HG03575 (cell line): ENCODE measurements around the gene LAMP1.
"Not testable (repeated sequence)": the region's sequence is repeated elsewhere in the genome, so short reads cannot be mapped to it uniquely, and the experiment has no call there.

Experiments
- ATAC-seq: cut with Tn5 transposase; IDR thresholded peaks from one replicate; pipeline ENCODE4 v1.9.1; 2021; ENCODE audit not compliant: unreplicated experiment, insufficient number of reproducible peaks, low FRiP score; ENCODE audit errors: extremely low read depth

The LAMP1 gene

GRCh38 chr13:113367020-113367560 lies 70.1 kb downstream of the LAMP1 start:
- no peak for ATAC-seq

- no peak for ATAC-seq
Observed at GRCh38 chr13:113367771-113368170, 70.7 kb downstream of the LAMP1 start.

DNA sequence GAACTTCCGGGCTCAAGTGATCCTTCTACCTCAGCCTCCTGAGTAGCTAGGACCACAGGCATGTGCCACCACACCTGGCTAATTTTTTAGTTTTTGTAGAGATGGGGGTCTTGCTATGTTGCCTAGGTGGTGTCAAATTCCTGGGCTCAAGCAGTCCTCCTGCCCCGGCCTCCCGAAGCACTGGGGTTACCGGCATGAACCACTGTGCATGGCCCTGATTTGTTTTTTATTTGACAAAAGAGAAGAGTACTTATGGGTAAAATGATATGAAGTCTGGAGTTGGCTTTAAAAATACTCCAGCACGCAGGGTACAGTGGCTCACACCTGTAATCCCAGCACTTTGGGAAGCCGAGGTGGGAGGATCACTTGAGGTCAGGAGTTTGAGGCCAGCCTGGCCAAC lies 71.3 kb downstream of the LAMP1 start:
- not testable (repeated sequence) for ATAC-seq

- no peak for ATAC-seq
Observed at GRCh38 chr13:113369189-113369588, 72.2 kb downstream of the LAMP1 start.

- no peak for ATAC-seq
Observed at GRCh38 chr13:113369881-113370280, 72.8 kb downstream of the LAMP1 start.

- no peak for ATAC-seq
Observed at GRCh38 chr13:113371061-113371460, 74.0 kb downstream of the LAMP1 start.

DNA sequence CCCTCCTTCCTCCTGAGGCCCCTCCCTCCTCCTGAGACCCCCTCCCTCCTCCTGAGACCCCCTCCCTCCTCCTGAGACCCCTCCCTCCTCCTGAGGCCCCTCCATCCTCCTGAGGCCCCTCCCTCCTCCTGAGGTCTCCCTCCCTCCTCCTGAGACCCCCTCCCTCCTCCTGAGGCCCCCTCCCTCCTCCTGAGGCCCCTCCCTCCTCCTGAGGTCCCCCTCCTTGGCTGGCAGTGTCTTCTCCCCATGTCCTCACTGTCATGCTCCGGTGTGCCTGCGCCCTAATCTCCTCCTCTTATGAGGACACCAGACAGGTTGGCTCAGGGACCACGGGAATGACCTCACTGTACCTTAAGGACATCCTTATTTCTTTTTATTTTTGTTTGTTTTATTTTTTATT lies 74.7 kb downstream of the LAMP1 start:
- ATAC-seq = not testable (repeated sequence)
